BLaER1 treated with 17β-estradiol and CSF1 and Interleukin-3, amounts not matched to agents 10 nM and 100 nM (cell line): ENCODE measurements around the gene DOHH.
"Not testable (repeated sequence)": the region's sequence is repeated elsewhere in the genome, so short reads cannot be mapped to it uniquely, and the experiment has no call there.

ENCODE experiments used
- H3K27ac ChIP-seq, 11 experiments: shearing (Covaris generic); formaldehyde crosslinking; 2 replicates each; pipeline ENCODE4 v1.8.1; 2022
- H3K27me3 ChIP-seq, 11 experiments: shearing (Covaris generic); formaldehyde crosslinking; 2 replicates each; pipeline ENCODE4 v1.8.1; 2022
- H3K36me3 ChIP-seq, 11 experiments: shearing (Covaris generic); formaldehyde crosslinking; 2 replicates each; pipeline ENCODE4 v1.8.1; 2022
- H3K4me1 ChIP-seq, 10 experiments: shearing (Covaris generic); formaldehyde crosslinking; 2 replicates each; pipeline ENCODE4 v1.8.1; 2022
- H3K4me2 ChIP-seq, 11 experiments: shearing (Covaris generic); formaldehyde crosslinking; 2 replicates each; pipeline ENCODE4 v1.8.1; 2022
- H3K4me3 ChIP-seq, 10 experiments: shearing (Covaris generic); formaldehyde crosslinking; 2 replicates each; pipeline ENCODE4 v1.8.1; 2022
- H3K9ac ChIP-seq, 11 experiments: shearing (Covaris generic); formaldehyde crosslinking; 2 replicates each; pipeline ENCODE4 v1.8.1; 2022
- H3K9me3 ChIP-seq, 11 experiments: shearing (Covaris generic); formaldehyde crosslinking; replicated peaks in 1 of 11; 2 replicates each; pipeline ENCODE4 v1.8.1; 2022
- H4K20me1 ChIP-seq, 11 experiments: shearing (Covaris generic); formaldehyde crosslinking; 2 replicates each; pipeline ENCODE4 v1.8.1; 2022
- Cebpa-rat ChIP-seq, 11 experiments: shearing (Covaris generic); IDR thresholded peaks; 2 replicates each; pipeline ENCODE4 v1.8.1; 2022

The DOHH gene

DNA sequence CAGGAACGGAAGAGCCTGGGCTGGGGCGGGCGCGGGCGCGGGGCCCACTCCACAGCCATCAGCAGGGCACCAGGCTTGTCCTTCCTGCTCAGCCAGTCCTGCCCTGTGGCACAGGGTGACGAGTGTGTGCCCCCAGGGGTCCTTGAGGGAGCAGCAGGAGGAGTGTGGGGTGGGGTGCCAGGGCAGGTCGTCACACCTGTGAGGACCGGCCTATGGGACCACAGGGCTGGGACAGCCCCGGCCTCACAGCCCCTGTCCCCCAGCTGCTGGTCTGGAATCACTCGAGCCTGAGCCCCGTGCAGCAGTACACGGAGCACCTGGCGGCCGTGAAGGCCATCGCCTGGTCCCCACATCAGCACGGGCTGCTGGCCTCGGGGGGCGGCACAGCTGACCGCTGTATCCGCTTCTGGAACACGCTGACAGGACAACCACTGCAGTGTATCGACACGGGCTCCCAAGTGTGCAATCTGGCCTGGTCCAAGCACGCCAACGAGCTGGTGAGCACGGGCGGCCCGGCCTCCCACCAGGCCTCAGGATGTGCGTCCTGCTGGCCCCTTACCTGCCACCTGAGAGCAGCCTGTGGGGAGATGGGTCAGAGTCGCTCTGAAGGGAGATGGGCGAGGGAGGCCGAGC is 31.8 kb upstream of the DOHH start:
- no peak for TF ChIP-seq Cebpa-rat (IDR thresholded peaks at IDR 0.05)
- H3K4me2 ChIP-seq: no peak overlapping the region
- no peaks in the 10 kb centered on the region for H3K27me3 ChIP-seq
- H4K20me1 ChIP-seq: peaks cover 52 to 92% (median 71%) of the 10 kb centered on the region in 11 experiments; a peak in 21 of 22 replicates
- H3K4me3 ChIP-seq: no peak overlapping the region
- H3K27ac ChIP-seq: no peak overlapping the region
- no peak overlapping the region for H3K9ac ChIP-seq
- peaks cover 56 to 74% (median 64%) of the 10 kb centered on the region in 11 experiments for H3K36me3 ChIP-seq
- H3K4me1 ChIP-seq: peaks cover 12 to 45% (median 42%) of the 10 kb centered on the region in 10 experiments; a peak in 19 of 20 replicates
- H3K9me3 ChIP-seq: no peaks in the 10 kb centered on the region

DNA sequence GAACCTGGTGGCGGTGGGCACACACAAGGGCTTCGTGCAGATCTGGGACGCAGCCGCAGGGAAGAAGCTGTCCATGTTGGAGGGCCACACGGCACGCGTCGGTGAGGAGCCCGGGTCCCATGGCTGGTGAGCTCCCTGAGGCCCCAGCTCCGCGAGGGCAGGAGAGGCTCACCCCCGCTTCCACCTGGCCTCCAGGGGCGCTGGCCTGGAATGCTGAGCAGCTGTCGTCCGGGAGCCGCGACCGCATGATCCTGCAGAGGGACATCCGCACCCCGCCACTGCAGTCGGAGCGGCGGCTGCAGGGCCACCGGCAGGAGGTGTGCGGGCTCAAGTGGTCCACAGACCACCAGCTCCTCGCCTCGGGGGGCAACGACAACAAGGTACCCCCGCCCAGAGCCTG is 31.2 kb upstream of the DOHH start:
- Histone ChIP-seq H3K4me1 (peaks cover 8 to 39% (median 36%) of the 10 kb centered on the region in 10 experiments; a peak in 19 of 20 replicates), H3K9me3 (no peaks in the 10 kb centered on the region), H3K27ac (no peak overlapping the region), H3K4me3 (no peak overlapping the region), H3K36me3 (peaks cover 62 to 80% (median 70%) of the 10 kb centered on the region in 11 experiments), H4K20me1 (peaks cover 50 to 92% (median 70%) of the 10 kb centered on the region in 11 experiments; a peak in 21 of 22 replicates), H3K27me3 (no peaks in the 10 kb centered on the region), H3K4me2 (no peak overlapping the region), H3K9ac (no peak overlapping the region)
- TF ChIP-seq Cebpa-rat (IDR thresholded peaks at IDR 0.05): no peak

DNA sequence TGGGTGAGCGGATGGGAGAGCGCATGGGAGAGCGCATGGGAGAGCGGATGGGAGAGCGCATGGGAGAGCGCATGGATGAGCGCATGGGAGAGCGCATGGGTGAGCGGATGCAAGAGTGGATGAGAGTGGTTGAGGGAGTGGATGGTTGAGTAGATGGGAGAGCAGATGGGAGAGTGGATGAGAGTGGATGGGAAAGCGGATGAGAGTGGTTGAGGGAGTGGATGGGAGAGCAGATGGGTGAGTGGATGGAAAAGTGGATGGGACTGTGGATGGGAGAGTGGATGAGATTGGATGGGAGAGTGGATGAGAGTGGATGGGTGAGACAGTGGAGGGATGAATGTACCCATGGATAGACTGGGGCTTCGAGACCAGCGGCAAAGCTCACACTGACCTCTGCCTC is 29.9 kb upstream of the DOHH start:
- Histone ChIP-seq H3K4me3 (no peak overlapping the region), H3K4me2 (no peak overlapping the region), H3K27me3 (no peaks in the 10 kb centered on the region), H4K20me1 (peaks cover 45 to 92% (median 63%) of the 10 kb centered on the region in 11 experiments; a peak in 21 of 22 replicates), H3K4me1 (peaks cover 0 to 32% (median 28%) of the 10 kb centered on the region in 10 experiments; a peak in 18 of 20 replicates), H3K9me3 (no peaks in the 10 kb centered on the region), H3K36me3 (peaks cover 68 to 81% (median 77%) of the 10 kb centered on the region in 11 experiments), H3K9ac (no peak overlapping the region), H3K27ac (no peak overlapping the region)
- TF ChIP-seq Cebpa-rat (IDR thresholded peaks at IDR 0.05): no peak

DNA sequence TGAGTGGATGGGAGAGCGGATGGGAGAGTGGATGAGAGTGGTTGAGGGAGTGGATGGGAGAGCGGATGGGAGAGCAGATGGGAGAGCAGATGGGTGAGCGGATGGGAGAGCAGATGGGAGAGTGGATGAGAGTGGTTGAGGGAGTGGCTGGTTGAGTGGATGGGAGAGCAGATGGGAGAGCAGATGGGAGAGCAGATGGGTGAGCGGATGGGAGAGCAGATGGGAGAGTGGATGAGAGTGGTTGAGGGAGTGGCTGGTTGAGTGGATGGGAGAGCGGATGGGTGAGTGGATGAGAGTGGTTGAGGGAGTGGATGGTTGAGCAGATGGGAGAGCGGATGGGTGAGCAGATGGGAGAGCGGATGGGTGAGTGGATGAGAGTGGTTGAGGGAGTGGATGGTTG is 28.8 kb upstream of the DOHH start:
- Histone ChIP-seq H3K36me3 (peaks cover 71 to 79% (median 76%) of the 10 kb centered on the region in 11 experiments), H3K4me1 (peaks cover 0 to 32% (median 23%) of the 10 kb centered on the region in 10 experiments; a peak in 16 of 20 replicates), H4K20me1 (peaks cover 44 to 92% (median 62%) of the 10 kb centered on the region in 11 experiments; a peak in 21 of 22 replicates)
- not testable (repeated sequence) for H3K9me3 ChIP-seq, H3K27ac ChIP-seq, H3K27me3 ChIP-seq, H3K9ac ChIP-seq, H3K4me3 ChIP-seq, H3K4me2 ChIP-seq

DNA sequence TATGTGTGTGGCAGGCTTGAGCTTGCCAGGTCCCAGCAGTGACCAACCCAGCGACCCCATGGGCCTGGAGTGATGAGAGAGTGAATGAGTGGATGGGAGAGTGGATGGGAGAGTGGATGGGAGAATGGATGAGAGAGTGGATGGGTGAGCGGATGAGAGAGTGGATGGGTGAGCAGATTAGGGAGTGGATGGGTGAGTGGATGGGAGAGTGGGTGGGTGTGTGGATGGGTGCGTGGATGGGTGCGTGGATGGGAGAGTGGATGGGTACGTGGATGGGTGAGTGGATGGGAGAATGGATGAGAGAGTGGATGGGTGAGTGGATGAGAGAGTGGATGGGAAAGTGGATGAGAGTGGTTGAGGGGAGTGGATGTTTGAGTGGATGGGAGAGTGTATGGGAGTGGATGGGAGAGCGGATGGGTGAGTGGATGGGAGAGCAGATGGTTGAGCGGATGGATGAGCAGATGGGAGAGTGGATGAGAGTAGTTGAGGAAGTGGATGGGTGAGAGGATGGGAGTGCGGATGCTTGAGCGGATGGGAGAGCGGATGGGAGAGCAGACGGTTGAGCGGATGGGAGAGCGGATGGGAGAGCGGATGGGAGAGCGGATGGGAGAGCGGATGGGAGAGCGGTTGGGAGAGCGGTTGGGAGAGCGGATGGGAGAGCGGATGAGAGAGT is 28.2 kb upstream of the DOHH start:
- Histone ChIP-seq H3K4me2 (no peak overlapping the region), H3K27ac (no peak overlapping the region), H3K4me1 (peaks cover 0 to 28% (median 17%) of the 10 kb centered on the region in 10 experiments; a peak in 14 of 20 replicates), H3K36me3 (peaks cover 71 to 79% (median 76%) of the 10 kb centered on the region in 11 experiments), H3K9me3 (no peaks in the 10 kb centered on the region), H3K9ac (no peak overlapping the region), H3K27me3 (no peaks in the 10 kb centered on the region), H4K20me1 (peaks cover 44 to 92% (median 62%) of the 10 kb centered on the region in 11 experiments), H3K4me3 (no peak overlapping the region)
- no peak for TF ChIP-seq Cebpa-rat (IDR thresholded peaks at IDR 0.05)

DNA sequence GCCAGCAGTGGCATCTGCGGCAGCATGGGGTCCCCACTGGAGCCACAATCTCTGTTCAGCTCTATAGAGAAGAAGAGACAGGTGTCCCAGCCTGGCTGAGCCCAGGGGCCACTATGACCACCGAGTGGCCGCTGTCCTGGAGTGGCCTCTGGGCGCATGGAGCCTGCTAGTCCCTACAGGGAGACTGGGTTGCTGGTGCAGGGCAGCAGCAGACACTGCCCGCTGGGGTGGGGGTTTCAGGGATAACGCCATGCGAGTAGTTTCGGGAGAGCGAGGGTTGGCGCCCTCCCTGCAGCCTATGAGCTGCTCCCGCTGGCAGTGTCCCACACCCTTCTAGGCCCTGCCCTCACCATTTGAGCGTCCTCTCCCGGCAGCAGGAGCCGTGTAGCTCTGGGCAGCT is 27.6 kb upstream of the DOHH start:
- no peak for TF ChIP-seq Cebpa-rat (IDR thresholded peaks at IDR 0.05)
- Histone ChIP-seq H4K20me1 (peaks cover 44 to 92% (median 62%) of the 10 kb centered on the region in 11 experiments), H3K27ac (no peak overlapping the region), H3K9ac (no peak overlapping the region), H3K4me3 (no peak overlapping the region), H3K9me3 (no peaks in the 10 kb centered on the region), H3K4me1 (peaks cover 0 to 22% (median 11%) of the 10 kb centered on the region in 10 experiments; a peak in 12 of 20 replicates), H3K36me3 (peaks cover 71 to 79% (median 76%) of the 10 kb centered on the region in 11 experiments), H3K27me3 (no peaks in the 10 kb centered on the region), H3K4me2 (no peak overlapping the region)

DNA sequence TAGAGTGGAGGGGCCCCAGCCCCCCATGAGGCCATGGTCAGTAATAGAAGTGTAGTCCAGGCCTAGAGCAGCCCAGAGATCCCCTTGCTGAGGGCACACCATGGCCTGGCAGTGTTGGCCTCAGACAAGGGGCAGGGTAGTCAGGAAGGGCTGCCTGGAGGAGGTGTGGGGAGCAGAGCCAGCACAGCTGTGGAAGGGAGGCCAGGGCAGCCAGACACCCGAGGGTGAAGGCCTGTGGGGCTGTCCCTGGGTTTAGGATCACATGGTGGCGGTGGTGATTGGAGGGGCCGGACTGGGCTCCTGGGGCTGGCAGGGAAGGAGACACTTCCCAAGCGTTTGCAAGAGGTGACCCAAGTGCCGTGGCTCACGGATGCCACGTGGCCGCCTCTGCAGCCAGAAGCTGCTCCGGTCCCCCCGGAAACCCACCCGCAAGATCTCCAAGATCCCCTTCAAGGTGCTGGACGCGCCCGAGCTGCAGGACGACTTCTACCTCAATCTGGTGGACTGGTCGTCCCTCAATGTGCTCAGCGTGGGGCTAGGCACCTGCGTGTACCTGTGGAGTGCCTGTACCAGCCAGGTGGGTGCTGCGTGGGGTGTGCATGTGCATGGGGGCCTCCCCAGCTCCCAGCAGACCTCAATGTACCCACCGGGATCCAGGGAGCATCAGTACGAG is 26.9 kb upstream of the DOHH start:
- no peak overlapping the region for H3K4me2 ChIP-seq
- no peak overlapping the region for H3K9ac ChIP-seq
- peaks cover 0 to 22% (median 12%) of the 10 kb centered on the region in 10 experiments; a peak in 12 of 20 replicates for H3K4me1 ChIP-seq
- H3K27ac ChIP-seq: no peak overlapping the region
- no peaks in the 10 kb centered on the region for H3K9me3 ChIP-seq
- no peak for TF ChIP-seq Cebpa-rat (IDR thresholded peaks at IDR 0.05)
- H3K27me3 ChIP-seq: no peaks in the 10 kb centered on the region
- peaks cover 44 to 92% (median 62%) of the 10 kb centered on the region in 11 experiments for H4K20me1 ChIP-seq
- H3K4me3 ChIP-seq: no peak overlapping the region
- H3K36me3 ChIP-seq: peaks cover 71 to 79% (median 76%) of the 10 kb centered on the region in 11 experiments

DNA sequence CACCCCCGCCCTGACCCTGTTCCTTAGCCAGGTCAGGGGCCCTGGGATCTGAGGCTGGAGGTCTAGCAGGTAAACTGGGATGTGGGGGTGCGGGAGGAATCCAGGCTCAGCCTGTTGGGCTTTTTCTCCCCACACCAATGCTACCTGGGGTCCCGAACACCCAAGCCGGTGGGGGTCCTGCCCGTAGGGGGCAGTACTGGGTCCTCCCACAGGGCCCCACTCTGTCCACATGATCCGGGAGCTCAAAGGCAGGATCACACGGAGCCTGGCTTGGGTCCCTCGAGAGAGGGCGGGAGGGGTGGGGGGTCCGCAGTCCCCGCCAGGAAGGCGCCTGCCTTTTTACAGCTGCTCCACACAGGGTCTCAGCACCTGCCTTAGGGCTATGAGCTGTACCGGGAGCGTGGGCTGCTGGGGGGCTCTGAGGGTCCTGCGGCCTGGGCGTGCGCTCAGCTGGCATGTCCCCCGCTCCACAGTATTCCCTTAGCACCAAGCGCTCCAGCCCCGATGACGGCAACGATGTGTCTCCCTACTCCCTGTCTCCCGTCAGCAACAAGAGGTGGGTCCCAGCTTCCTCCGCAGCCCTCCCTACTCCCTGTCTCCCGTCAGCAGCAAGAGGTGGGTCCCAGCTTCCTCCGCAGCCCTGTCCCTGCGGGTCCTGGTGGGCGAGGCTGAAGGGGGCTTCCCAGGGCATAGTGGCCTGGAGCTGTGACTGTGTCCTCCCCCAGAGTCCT is 26.2 kb upstream of the DOHH start:
- peaks cover 71 to 79% (median 76%) of the 10 kb centered on the region in 11 experiments for H3K36me3 ChIP-seq
- peaks cover 0 to 28% (median 18%) of the 10 kb centered on the region in 10 experiments; a peak in 13 of 20 replicates for H3K4me1 ChIP-seq
- peaks cover 44 to 92% (median 62%) of the 10 kb centered on the region in 11 experiments for H4K20me1 ChIP-seq
- H3K9ac ChIP-seq: no peak overlapping the region
- no peaks in the 10 kb centered on the region for H3K9me3 ChIP-seq
- no peak overlapping the region for H3K4me2 ChIP-seq
- no peak overlapping the region for H3K4me3 ChIP-seq
- no peak for TF ChIP-seq Cebpa-rat (IDR thresholded peaks at IDR 0.05)
- no peak overlapping the region for H3K27ac ChIP-seq
- no peaks in the 10 kb centered on the region for H3K27me3 ChIP-seq
